ENCODE data around the gene HDAC4. TPM values are rescaled to one million over a fixed set of nuclear protein-coding genes. Genes with fewer than 3 reads are reported as not detected.
A peak's percentile ranks its signal among the peaks of the same experiment; 100 is the strongest.

HDAC4 gene
- total RNA-seq, 1 experiment from 2014 or later, result 44.4 TPM

- H3K27ac Mint-ChIP-seq, result peak overlapping the region; percentile 51
- ATAC-seq, result no peak
- no peak overlapping the region for H3K4me3 Mint-ChIP-seq
- H3K27me3 Mint-ChIP-seq (ENCODE audit: low read depth), result no peaks in the 10 kb centered on the region
- no peaks in the 10 kb centered on the region for H3K9me3 Mint-ChIP-seq
- no peak for TF ChIP-seq STAT6 (CRISPR knock-in tag; conservative IDR thresholded peaks at IDR 0.05; ENCODE audit: low read depth)
- no peak for TF ChIP-seq ZNF425 (CRISPR knock-in tag; conservative IDR thresholded peaks at IDR 0.05)
- TF ChIP-seq ZNF281 (CRISPR knock-in tag; IDR thresholded peaks at IDR 0.05), result no peak
- no peak for TF ChIP-seq AR (CRISPR knock-in tag; IDR thresholded peaks at IDR 0.05)
- no peak for TF ChIP-seq NFYB (CRISPR knock-in tag; conservative IDR thresholded peaks at IDR 0.05; ENCODE audit: low read depth)
- TF ChIP-seq ZNF219 (CRISPR knock-in tag; IDR thresholded peaks at IDR 0.05; ENCODE audit: borderline replicate concordance), result no peak
- TF ChIP-seq USF2 (CRISPR knock-in tag; IDR thresholded peaks at IDR 0.05), result no peak
- TF ChIP-seq RELA (CRISPR knock-in tag; IDR thresholded peaks at IDR 0.05; ENCODE audit: borderline replicate concordance), result no peak
- TF ChIP-seq JUN (CRISPR knock-in tag; IDR thresholded peaks at IDR 0.05), result no peak
- TF ChIP-seq MLX (CRISPR knock-in tag; IDR thresholded peaks at IDR 0.05), result no peak
- no peak for TF ChIP-seq ZNF396 (CRISPR knock-in tag; IDR thresholded peaks at IDR 0.05; ENCODE audit: borderline replicate concordance)
- TF ChIP-seq ATF2 (CRISPR knock-in tag; IDR thresholded peaks at IDR 0.05; ENCODE audit: borderline replicate concordance, low read depth), result no peak
- TF ChIP-seq NR2C2 (CRISPR knock-in tag; IDR thresholded peaks at IDR 0.05), result no peak
- TF ChIP-seq GABPB1 (CRISPR knock-in tag; IDR thresholded peaks at IDR 0.05), result no peak
- no peak for TF ChIP-seq NFE2L1 (CRISPR knock-in tag; IDR thresholded peaks at IDR 0.05)
- TF ChIP-seq FOXP1 (CRISPR knock-in tag; IDR thresholded peaks at IDR 0.05; ENCODE audit: borderline replicate concordance), result no peak
- TF ChIP-seq NR1H2 (CRISPR knock-in tag; IDR thresholded peaks at IDR 0.05), result no peak
- no peak for TF ChIP-seq SMAD3 (CRISPR knock-in tag; IDR thresholded peaks at IDR 0.05; ENCODE audit: borderline replicate concordance)
- no peak for TF ChIP-seq FOXK1 (CRISPR knock-in tag; IDR thresholded peaks at IDR 0.05)
- CTCF ChIA-PET, result interaction anchor here (1.5 kb wide), 1 partner anchor 27 kb away, joined by 9 read pairs; no protein-coding TSS in a partner anchor
- no peaks in the 10 kb centered on the region for H3K36me3 Mint-ChIP-seq
- DNase-seq (ENCODE audit: low spot score), result no peak
- peaks cover 77% of the 10 kb centered on the region for H3K4me1 Mint-ChIP-seq
- POLR2A ChIA-PET, result no interaction called here
Measured at GRCh38 chr2:239268082-239268481, 132.7 kb downstream of the HDAC4 start.

Measured in WTC11 (cell line).